Activated CD8-positive, alpha-beta memory T cell treated with anti-CD3 and anti-CD28 coated beads for 1 hour (primary cell): ENCODE measurements around the gene EXOC3L1.

ENCODE experiments used
- DNase-seq, 2 donors: peaks; one replicate each; pipeline ENCODE4 v3.0.0-alpha.2; 2020; ENCODE audit warnings: low read depth in 1 of 2; ENCODE audit errors: extremely low read depth in 1 of 2

The EXOC3L1 gene

GRCh38 chr16:67216612-67217490 lies 26.9 kb upstream of the EXOC3L1 start:
- no peak for DNase-seq

- no peak for DNase-seq
Measured at GRCh38 chr16:67215706-67216105, 25.8 kb upstream of the EXOC3L1 start.

- no peak for DNase-seq
Measured at GRCh38 chr16:67213197-67214019, 23.5 kb upstream of the EXOC3L1 start.

GRCh38 chr16:67212766-67213165 lies 22.8 kb upstream of the EXOC3L1 start:
- no peak for DNase-seq

- no peak for DNase-seq
Measured at GRCh38 chr16:67211674-67212073, 21.7 kb upstream of the EXOC3L1 start.

GRCh38 chr16:67210069-67210937 lies 20.4 kb upstream of the EXOC3L1 start:
- no peak for DNase-seq

GRCh38 chr16:67209565-67209964 lies 19.6 kb upstream of the EXOC3L1 start:
- no peak for DNase-seq

- DNase-seq: no peak
Measured at GRCh38 chr16:67208154-67208896, 18.4 kb upstream of the EXOC3L1 start.

GRCh38 chr16:67207249-67208091 lies 17.5 kb upstream of the EXOC3L1 start:
- DNase-seq: no peak

GRCh38 chr16:67206838-67207248 lies 16.9 kb upstream of the EXOC3L1 start:
- no peak for DNase-seq

GRCh38 chr16:67206129-67206837 lies 16.3 kb upstream of the EXOC3L1 start:
- no peak for DNase-seq

GRCh38 chr16:67204076-67204475 lies 14.1 kb upstream of the EXOC3L1 start:
- DNase-seq: no peak

GRCh38 chr16:67202956-67203493 lies 13.1 kb upstream of the EXOC3L1 start:
- DNase-seq: no peak

GRCh38 chr16:67202426-67202825 lies 12.5 kb upstream of the EXOC3L1 start:
- no peak for DNase-seq

GRCh38 chr16:67201411-67202345 lies 11.7 kb upstream of the EXOC3L1 start:
- DNase-seq: no peak

- DNase-seq: no peak
Measured at GRCh38 chr16:67200491-67200890, 10.6 kb upstream of the EXOC3L1 start.

- no peak for DNase-seq
Measured at GRCh38 chr16:67199808-67200198, 9.9 kb upstream of the EXOC3L1 start.
